AG09319 (cell line): Measurements from ENCODE around the gene HMGCL.
"Not testable (repeated sequence)": the region's sequence is repeated elsewhere in the genome, so short reads cannot be mapped to it uniquely, and the experiment has no call there.

Experiments used
- DNase-seq: peaks from one replicate; pipeline ENCODE4 v3.0.0-alpha.2; 2010; ENCODE audit warnings: low read depth; ENCODE audit errors: extremely low read depth
- TF ChIP-seq, protein P1 (sequence below): IDR thresholded peaks from 2 replicates; pipeline ENCODE4 v1.5.1; 2011; ENCODE audit warnings: low read depth, mild to moderate bottlenecking, inconsistent platforms, low read length, moderate library complexity

Gene HMGCL

DNA sequence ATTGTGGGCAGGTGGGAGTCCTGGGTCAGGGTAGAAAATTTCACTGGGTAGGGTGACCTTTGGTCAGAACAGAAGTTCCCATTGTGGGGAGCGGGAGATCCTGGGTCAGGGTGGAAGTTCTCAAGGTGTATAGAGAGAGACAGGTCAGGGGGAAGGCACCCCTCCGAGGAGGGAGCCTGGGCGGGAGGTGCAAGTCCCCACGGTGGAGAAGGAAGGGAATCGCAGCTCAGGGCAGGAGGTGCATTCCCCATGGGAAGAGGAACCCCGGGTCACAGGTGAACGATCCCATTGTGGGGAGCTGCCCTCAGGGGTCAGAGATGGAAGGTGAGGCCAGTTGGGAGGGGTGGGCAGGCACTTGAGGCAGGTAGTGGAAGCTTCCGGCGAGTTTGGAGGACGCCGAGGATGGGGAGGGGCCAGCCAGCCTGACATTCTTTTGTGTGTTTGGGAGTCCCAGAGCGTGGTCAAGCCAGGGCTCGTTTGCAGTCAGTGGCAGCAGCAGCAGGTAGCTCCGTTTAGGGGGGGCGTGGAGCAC lies 33.6 kb downstream of the HMGCL start:
- TF ChIP-seq, protein P1, sequence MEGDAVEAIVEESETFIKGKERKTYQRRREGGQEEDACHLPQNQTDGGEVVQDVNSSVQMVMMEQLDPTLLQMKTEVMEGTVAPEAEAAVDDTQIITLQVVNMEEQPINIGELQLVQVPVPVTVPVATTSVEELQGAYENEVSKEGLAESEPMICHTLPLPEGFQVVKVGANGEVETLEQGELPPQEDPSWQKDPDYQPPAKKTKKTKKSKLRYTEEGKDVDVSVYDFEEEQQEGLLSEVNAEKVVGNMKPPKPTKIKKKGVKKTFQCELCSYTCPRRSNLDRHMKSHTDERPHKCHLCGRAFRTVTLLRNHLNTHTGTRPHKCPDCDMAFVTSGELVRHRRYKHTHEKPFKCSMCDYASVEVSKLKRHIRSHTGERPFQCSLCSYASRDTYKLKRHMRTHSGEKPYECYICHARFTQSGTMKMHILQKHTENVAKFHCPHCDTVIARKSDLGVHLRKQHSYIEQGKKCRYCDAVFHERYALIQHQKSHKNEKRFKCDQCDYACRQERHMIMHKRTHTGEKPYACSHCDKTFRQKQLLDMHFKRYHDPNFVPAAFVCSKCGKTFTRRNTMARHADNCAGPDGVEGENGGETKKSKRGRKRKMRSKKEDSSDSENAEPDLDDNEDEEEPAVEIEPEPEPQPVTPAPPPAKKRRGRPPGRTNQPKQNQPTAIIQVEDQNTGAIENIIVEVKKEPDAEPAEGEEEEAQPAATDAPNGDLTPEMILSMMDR = no peak
- DNase-seq = no peak

- TF ChIP-seq, protein P1 = no peak
- peak; percentile 68 for DNase-seq
Measured at GRCh38 chr1:23790696-23791515, 34.3 kb downstream of the HMGCL start, which contains the start of gene LYPLA2. Gene LYPLA2, plus strand, starts transcription at chr1:23791145. Its CDS starts 1,538 bp downstream, at chr1:23792683.

- TF ChIP-seq, protein P1 = no peak
- DNase-seq = no peak
Measured at GRCh38 chr1:23788695-23789094, 36.5 kb downstream of the HMGCL start.

GRCh38 chr1:23787701-23788100 lies 37.5 kb downstream of the HMGCL start:
- DNase-seq = no peak
- TF ChIP-seq, protein P1 = no peak

GRCh38 chr1:23784846-23785245 lies 40.4 kb downstream of the HMGCL start:
- TF ChIP-seq, protein P1 = no peak
- no peak for DNase-seq

DNA sequence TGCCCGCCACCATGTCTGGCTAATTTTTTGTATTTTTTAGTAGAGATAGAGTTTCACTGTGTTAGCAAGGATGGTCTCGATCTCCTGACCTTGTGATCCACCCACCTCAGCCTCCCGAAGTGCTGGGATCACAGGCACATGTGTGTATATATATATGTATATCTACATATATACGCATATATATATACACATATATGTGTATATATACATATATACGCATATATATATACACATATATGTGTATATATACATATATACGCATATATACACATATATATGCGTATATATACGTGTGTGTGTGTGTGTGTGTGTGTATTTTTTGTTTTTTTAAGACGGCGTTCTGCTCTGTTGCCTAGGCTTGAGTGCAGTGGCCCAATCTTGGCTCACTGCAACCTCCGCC lies 42.1 kb downstream of the HMGCL start:
- DNase-seq = not testable (repeated sequence)

- DNase-seq = no peak
Measured at GRCh38 chr1:23779826-23780371, 45.3 kb downstream of the HMGCL start.

More at GRCh38 chr1:23779826-23780371, 45.3 kb downstream of the HMGCL start:
- TF ChIP-seq, protein P1 = no peak
